Left lung (tissue), 10 donors: Measurements from ENCODE around the gene MRGPRD. TPM values are rescaled to one million over a fixed set of nuclear protein-coding genes. Genes with fewer than 3 reads are reported as not detected.
"Not testable (repeated sequence)": the region's sequence is repeated elsewhere in the genome, so short reads cannot be mapped to it uniquely, and the experiment has no call there.

Experiments used
- ATAC-seq: fragments of 200-7000 bp; cut with Tn5 transposase; one replicate; pipeline ENCODE4 v1.9.1; 2020; ENCODE audit warnings: moderate library complexity
- DNase-seq, 4 donors: peaks; one replicate each; pipeline ENCODE4 v3.0.0-alpha.2; 2013 to 2020
- H3K27ac ChIP-seq, 2 donors: fragments of 200-600 bp; sonication (generic) in 1 of 2; one replicate each; pipeline versions ENCODE4 v1.5.0 to v1.8.0; 2020 to 2021
- H3K27me3 ChIP-seq, 2 donors: fragments of 200-600 bp; sonication (generic) in 1 of 2; one replicate each; pipeline versions ENCODE4 v1.5.0 to v1.8.0; 2020 to 2021
- H3K36me3 ChIP-seq, 2 donors: fragments of 200-600 bp; sonication (generic) in 1 of 2; one replicate each; pipeline versions ENCODE4 v1.5.0 to v1.8.0; 2020 to 2021
- H3K4me1 ChIP-seq, 2 donors: fragments of 200-600 bp; one replicate each; pipeline ENCODE4 v1.8.0; 2021
- H3K4me3 ChIP-seq, 2 donors: fragments of 200-600 bp; sonication (generic) in 1 of 2; one replicate each; pipeline versions ENCODE4 v1.5.0 to v1.8.0; 2020 to 2021; ENCODE audit warnings: mild to moderate bottlenecking in 1 of 2
- H3K9me3 ChIP-seq, 2 donors: fragments of 200-600 bp; sonication (generic) in 1 of 2; one replicate each; pipeline versions ENCODE4 v1.5.0 to v1.8.0; 2020 to 2021
- intact Hi-C, 2 donors: fragments of 100-400 bp; cut with DNase I; formaldehyde crosslinking; loops; one replicate each; pipeline versions ENCODE4 v1.11.2 to v1.14.2; 2022
- polyA plus RNA-seq, 6 donors: library from polyadenylated mRNA; unstranded; fragments of 120-200 nt; gene quantifications; one replicate each; pipeline ENCODE4 v1.2.1, GENCODE V29; 2013; ENCODE audit not compliant: insufficient read length in 6 of 6
- total RNA-seq, 2 donors: library from RNA; stranded (reverse); fragmentation: NEBNext Ultra II Directional; extraction: Animal tissue kit (Norgen Biotek cat#: 25700); gene quantifications; one replicate each; pipeline ENCODE4 v1.2.1, GENCODE V29; 2021
- TF ChIP-seq, protein P1 (sequence below), 2 donors: fragments of 200-600 bp; sonication (generic) in 1 of 2; IDR thresholded peaks; one replicate each; pipeline versions ENCODE4 v1.5.0 to v1.8.0; 2021; ENCODE audit warnings: antibody characterized with exemption in 2 of 2
- donor health status: DM: no; HTN: yes; CAD: no.
- donor health status: DM: no; HTN: no; CAD: no.

The MRGPRD gene
- total and polyA plus RNA-seq, 8 donors, result not detected

DNA sequence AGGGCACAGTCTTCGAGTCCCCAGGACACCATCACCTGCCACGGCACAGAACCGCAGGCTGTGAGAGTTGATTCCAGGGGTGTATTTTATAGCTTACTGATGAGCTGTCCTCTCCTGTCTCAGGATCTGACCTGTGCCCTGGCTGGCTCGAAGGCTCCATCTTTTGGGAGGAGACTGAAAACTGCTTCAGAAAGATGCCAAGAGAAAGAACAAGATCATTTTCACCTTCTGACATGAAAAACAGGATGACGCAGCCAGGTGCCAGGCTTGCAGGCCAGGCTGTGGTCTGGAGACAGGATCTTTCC lies 2.2 kb downstream of the MRGPRD start:
- intact Hi-C loops, result no loop called here
- H3K9me3 ChIP-seq, result peaks cover 0 to 5% of the 10 kb centered on the region in 2 donors
- no peak for ATAC-seq
- H3K4me1 ChIP-seq, result no peaks in the 10 kb centered on the region
- no peak for DNase-seq
- H3K27me3 ChIP-seq, result peaks cover 0 to 26% of the 10 kb centered on the region in 2 donors
- H3K36me3 ChIP-seq, result no peaks in the 10 kb centered on the region
- no peak overlapping the region for H3K4me3 ChIP-seq
- TF ChIP-seq, protein P1, sequence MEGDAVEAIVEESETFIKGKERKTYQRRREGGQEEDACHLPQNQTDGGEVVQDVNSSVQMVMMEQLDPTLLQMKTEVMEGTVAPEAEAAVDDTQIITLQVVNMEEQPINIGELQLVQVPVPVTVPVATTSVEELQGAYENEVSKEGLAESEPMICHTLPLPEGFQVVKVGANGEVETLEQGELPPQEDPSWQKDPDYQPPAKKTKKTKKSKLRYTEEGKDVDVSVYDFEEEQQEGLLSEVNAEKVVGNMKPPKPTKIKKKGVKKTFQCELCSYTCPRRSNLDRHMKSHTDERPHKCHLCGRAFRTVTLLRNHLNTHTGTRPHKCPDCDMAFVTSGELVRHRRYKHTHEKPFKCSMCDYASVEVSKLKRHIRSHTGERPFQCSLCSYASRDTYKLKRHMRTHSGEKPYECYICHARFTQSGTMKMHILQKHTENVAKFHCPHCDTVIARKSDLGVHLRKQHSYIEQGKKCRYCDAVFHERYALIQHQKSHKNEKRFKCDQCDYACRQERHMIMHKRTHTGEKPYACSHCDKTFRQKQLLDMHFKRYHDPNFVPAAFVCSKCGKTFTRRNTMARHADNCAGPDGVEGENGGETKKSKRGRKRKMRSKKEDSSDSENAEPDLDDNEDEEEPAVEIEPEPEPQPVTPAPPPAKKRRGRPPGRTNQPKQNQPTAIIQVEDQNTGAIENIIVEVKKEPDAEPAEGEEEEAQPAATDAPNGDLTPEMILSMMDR (IDR thresholded peaks at IDR 0.05), result no peak
- no peak overlapping the region for H3K27ac ChIP-seq

DNA sequence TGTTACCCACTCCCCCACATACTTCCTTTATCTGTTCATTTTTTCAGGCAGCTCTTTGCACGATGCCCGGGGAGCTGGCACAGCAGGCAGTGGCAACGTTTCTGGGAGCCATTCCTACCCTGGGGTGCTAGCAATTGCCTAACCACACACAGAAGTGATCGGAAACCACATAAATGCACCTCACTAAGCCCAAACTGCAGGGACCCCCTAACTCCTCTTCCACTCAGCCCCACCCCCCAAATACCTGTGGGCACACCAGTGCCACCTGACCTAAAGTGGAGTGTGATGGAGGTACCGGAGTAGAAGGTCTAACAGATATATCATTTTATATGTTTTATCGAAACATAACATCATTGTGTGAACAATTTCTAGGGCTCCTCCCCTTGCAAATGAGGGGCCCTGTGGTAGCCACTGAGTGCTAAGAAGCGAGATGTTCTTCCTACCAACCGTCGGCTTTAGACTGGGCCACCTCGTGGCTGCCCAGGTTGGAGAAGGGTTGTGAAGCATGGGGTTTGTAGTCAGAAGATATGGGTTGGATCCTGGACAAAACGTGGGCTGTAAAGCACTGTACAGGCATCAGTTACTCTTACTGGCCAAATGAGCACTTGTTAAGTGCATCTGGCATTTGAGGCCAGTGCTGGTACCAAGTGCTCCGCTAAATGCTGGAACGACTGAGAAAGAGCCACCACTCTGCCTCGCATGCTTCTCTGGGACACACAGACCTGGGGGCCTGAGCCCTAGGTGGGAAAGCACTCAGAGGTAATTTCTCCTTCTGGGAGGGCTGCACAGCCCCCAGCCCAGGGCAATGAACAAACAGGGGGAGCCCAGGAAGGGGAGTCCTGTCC lies 2.8 kb downstream of the MRGPRD start:
- intact Hi-C loops, result no loop called here
- no peaks in the 10 kb centered on the region for H3K4me1 ChIP-seq
- no peak for ATAC-seq
- no peaks in the 10 kb centered on the region for H3K36me3 ChIP-seq
- no peak overlapping the region for H3K27ac ChIP-seq
- peak in 1 of 4 donors; percentile 12 for DNase-seq
- H3K9me3 ChIP-seq, result peaks cover 0 to 5% of the 10 kb centered on the region in 2 donors
- H3K4me3 ChIP-seq, result no peak overlapping the region
- H3K27me3 ChIP-seq, result peaks cover 0 to 26% of the 10 kb centered on the region in 2 donors
- TF ChIP-seq, protein P1 (IDR thresholded peaks at IDR 0.05), result no peak

DNA sequence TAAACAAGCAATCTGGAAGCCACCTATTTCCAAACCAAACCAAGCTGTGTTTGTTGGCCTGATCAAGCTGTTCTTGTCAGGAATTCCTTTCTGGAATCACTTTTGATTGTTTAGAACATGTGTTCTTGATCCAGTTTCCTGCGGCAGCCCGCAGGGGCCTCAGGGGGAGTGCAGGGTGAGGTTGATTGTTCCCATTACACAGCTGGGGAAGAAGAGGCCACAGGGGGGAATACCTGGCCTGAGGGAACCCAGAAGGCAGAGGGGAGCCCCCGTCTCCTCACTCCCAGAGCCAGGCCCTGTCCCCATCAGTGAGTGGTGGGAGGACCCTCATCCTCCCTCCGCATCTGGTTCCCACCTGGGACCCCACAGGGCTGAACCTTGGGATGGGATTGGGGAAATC lies 4.2 kb downstream of the MRGPRD start:
- H3K9me3 ChIP-seq, result no peaks in the 10 kb centered on the region
- H3K36me3 ChIP-seq, result no peaks in the 10 kb centered on the region
- TF ChIP-seq, protein P1 (IDR thresholded peaks at IDR 0.05), result no peak
- H3K4me1 ChIP-seq, result no peaks in the 10 kb centered on the region
- H3K27ac ChIP-seq, result no peak overlapping the region
- peaks cover 0 to 31% of the 10 kb centered on the region in 2 donors for H3K27me3 ChIP-seq
- intact Hi-C loops, result no loop called here
- no peak for ATAC-seq
- DNase-seq, result peak in 1 of 4 donors; percentile 6
- no peak overlapping the region for H3K4me3 ChIP-seq

DNA sequence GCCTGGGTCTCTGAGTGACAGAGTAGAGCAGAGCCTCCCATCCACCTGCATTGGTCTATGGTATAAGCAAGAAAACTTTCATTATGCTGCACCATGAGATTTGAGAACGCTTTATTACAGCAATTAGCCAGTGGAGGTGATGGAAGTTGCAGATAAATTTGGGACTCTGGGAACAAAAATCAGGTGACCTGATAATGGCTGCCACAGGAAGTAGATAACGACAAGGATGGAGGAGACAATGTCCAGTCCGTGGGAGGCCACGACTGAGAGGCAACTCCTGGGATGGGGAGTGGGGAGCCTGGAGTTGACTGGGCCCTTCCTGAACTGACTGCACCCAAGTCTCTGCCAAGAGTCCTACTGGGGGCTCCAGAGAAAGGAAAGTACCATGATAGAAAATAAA lies 4.7 kb downstream of the MRGPRD start:
- no peak overlapping the region for H3K4me3 ChIP-seq
- TF ChIP-seq, protein P1 (IDR thresholded peaks at IDR 0.05), result no peak
- H3K27ac ChIP-seq, result no peak overlapping the region
- DNase-seq (no peak), ATAC-seq (no peak)
- no peaks in the 10 kb centered on the region for H3K4me1 ChIP-seq
- peaks cover 0 to 36% of the 10 kb centered on the region in 2 donors for H3K27me3 ChIP-seq
- H3K36me3 ChIP-seq, result no peaks in the 10 kb centered on the region
- H3K9me3 ChIP-seq, result no peaks in the 10 kb centered on the region
- intact Hi-C loops, result no loop called here

DNA sequence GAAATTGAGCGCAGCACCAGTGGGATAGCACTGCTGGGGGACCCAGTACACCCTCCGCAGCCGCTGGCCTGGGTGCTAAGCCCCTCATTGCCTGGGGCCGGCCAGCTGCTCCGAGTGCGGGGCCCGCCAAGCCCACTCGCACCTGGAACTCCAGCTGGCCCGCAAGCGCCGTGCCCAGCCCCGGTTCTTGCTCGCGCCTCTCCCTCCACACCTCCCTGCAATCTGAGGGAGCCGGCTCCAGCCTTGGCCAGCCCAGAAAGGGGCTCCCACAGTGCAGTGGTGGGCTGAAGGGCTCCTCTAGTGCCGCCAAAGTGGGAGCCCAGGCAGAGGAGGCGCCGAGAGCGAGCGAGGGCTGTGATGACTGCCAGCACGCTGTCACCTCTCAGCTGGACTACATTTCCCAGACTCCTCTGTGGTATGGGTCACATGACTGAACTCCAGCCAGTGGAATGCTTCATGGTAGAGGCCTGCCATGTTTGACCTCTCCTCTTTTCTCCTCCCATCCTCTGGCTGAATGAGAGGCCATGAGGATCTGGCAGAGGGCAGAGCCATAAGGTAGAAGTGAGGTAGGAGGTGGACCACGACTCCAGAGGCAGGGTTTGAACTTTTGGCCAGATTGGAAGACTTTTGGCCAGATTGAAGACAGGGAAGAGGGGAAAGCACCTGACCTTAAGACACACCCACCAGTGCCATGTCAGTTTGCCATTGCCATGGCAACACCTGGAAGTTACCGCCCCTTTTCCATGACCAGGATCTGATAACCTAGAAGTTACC lies 6.2 kb downstream of the MRGPRD start:
- ATAC-seq (peak; percentile 33), DNase-seq (peak in 1 of 4 donors; percentile 28)
- H3K27me3 ChIP-seq, result peaks cover 0 to 27% of the 10 kb centered on the region in 2 donors
- H3K36me3 ChIP-seq, result no peaks in the 10 kb centered on the region
- H3K4me3 ChIP-seq, result no peak overlapping the region
- TF ChIP-seq, protein P1 (IDR thresholded peaks at IDR 0.05), result no peak
- no peaks in the 10 kb centered on the region for H3K9me3 ChIP-seq
- no peaks in the 10 kb centered on the region for H3K4me1 ChIP-seq
- H3K27ac ChIP-seq, result no peak overlapping the region
- intact Hi-C loops, result no loop called here

DNA sequence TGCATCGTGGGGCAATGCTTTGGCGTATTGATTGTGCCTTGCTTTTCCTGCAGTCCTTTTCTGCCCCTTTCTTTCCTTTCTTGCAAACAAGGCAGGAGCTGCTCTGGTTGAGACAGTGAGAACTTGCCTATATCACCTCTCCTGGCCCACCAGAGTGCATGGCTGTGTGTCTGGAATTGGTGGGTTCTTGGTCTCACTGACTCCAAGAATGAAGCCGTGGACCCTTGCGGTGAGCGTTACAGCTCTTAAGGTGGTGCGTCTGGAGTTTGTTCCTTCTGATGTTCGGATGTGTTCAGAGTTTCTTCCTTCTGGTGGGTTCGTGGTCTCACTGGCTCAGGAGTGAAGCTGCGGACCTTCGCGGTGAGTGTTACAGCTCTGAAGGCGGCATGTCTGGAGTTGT lies 7.1 kb downstream of the MRGPRD start:
- H3K4me3 ChIP-seq, H3K36me3 ChIP-seq, ATAC-seq, H3K27ac ChIP-seq, H3K9me3 ChIP-seq, H3K4me1 ChIP-seq, intact Hi-C loops: not testable (repeated sequence)
- DNase-seq, result peak in 1 of 4 donors; percentile 17
- H3K27me3 ChIP-seq, result peaks cover 0 to 21% of the 10 kb centered on the region in 2 donors
